ENCODE measurements around the gene SLC16A7. TPM values are rescaled to one million over a fixed set of nuclear protein-coding genes. Genes with fewer than 3 reads are reported as not detected.
"Not testable (repeated sequence)": the region's sequence is repeated elsewhere in the genome, so short reads cannot be mapped to it uniquely, and the experiment has no call there.

The SLC16A7 gene
- total RNA-seq, 4 donors from 2014 or later, result 34.7 to 59.4 (median 53.8) TPM

DNA sequence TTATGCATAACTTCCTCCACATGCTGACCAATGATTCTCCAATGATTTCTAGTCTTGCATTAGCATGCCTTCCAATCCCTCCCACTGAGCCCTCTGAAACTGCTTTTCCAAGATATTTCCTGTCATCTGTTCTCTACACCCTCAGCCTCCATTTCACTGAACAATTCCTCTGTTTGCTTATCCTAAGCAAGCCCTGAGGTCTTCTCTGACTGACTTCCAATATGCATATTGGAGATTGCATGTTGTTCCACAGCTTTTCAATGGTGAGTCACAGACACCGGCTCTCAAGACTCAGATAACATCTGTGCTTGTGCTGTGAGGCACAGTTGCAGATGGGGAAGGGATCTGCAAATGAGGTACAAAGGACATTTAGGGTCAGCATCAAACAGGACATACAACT is 141.0 kb downstream of the SLC16A7 start:
- no peak for DNase-seq (ENCODE audit: low spot score in 2 of 2)
- Histone ChIP-seq H3K4me1 (peaks cover 26% of the 10 kb centered on the region), H3K4me3 (no peak overlapping the region), H3K27me3 (no peaks in the 10 kb centered on the region), H3K27ac (no peak overlapping the region), H3K36me3 (peaks cover 7% of the 10 kb centered on the region), H3K9me3 (no peaks in the 10 kb centered on the region)
- 18% methylated on average over 1 of the region's 1 CpG for WGBS
- TF ChIP-seq EP300 (IDR thresholded peaks at IDR 0.05) (no peak), POLR2AphosphoS5 (IDR thresholded peaks at IDR 0.05) (no peak), POLR2A (IDR thresholded peaks at IDR 0.05) (no peak), CTCF (IDR thresholded peaks at IDR 0.05) (no peak)

GRCh38 chr12:59737725-59738463 is 142.1 kb downstream of the SLC16A7 start:
- no peaks in the 10 kb centered on the region for H3K9me3 ChIP-seq
- no peak overlapping the region for H3K4me3 ChIP-seq
- H3K27ac ChIP-seq, result no peak overlapping the region
- H3K36me3 ChIP-seq, result peaks cover 7% of the 10 kb centered on the region
- 43% methylated on average over 3 of the region's 3 CpGs for WGBS
- H3K27me3 ChIP-seq, result no peaks in the 10 kb centered on the region
- TF ChIP-seq EP300 (IDR thresholded peaks at IDR 0.05), result no peak
- no peak for TF ChIP-seq POLR2AphosphoS5 (IDR thresholded peaks at IDR 0.05)
- TF ChIP-seq POLR2A (IDR thresholded peaks at IDR 0.05), result no peak
- no peak for TF ChIP-seq CTCF (IDR thresholded peaks at IDR 0.05)
- H3K4me1 ChIP-seq, result peaks cover 26% of the 10 kb centered on the region
- DNase-seq (ENCODE audit: low spot score in 2 of 2), result no peak

DNA sequence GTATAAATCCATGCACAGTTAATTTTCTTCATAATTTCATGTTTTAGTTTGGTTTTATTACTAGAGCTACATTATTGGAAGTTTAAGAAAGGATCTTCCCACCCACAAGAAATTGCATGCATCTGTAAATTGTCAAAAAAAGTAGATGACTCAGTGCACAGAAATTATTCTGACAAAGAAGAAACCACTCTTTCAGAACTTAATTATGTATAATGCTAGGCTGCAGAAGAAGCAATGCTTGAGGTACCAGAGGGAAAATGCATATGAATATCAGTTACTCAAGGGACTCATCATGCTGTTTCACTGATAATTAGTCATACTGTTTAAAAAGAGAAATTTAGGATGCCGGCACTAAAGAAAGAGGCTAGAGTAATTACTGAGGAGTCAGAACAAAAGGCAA is 147.0 kb downstream of the SLC16A7 start:
- H3K27me3 ChIP-seq, result no peaks in the 10 kb centered on the region
- no peak for DNase-seq (ENCODE audit: low spot score in 2 of 2)
- TF ChIP-seq CTCF (IDR thresholded peaks at IDR 0.05) (no peak), EP300 (IDR thresholded peaks at IDR 0.05) (no peak), POLR2AphosphoS5 (IDR thresholded peaks at IDR 0.05) (no peak), POLR2A (IDR thresholded peaks at IDR 0.05) (no peak)
- H3K4me3 ChIP-seq, result no peak overlapping the region
- H3K4me1 ChIP-seq, result peaks cover 5% of the 10 kb centered on the region
- no peaks in the 10 kb centered on the region for H3K36me3 ChIP-seq
- H3K27ac ChIP-seq, result no peak overlapping the region
- 50% methylated on average over 1 of the region's 1 CpG for WGBS
- no peaks in the 10 kb centered on the region for H3K9me3 ChIP-seq

DNA sequence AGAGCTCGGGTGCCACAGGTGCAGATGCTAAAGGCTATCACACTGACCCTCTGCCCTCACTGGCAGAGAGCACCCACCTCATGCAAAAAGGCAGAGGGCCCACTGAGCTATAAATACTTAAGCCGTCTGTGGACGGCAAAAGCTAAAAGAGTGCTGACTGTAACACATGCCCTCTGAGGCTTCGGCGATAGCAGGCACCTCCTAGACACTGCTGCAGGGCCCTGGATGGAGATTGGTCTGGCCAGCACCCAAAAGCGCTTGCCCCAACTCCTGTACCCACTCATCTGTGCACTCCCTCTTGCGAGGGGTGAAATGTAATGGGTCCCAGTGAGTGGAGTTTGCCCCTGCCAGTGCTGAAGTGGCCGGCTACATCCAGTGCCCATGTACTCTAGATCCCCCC is 148.7 kb downstream of the SLC16A7 start:
- Histone ChIP-seq H3K4me3 (no peak overlapping the region), H3K9me3 (no peaks in the 10 kb centered on the region), H3K27me3 (no peaks in the 10 kb centered on the region), H3K36me3 (no peaks in the 10 kb centered on the region), H3K27ac (no peak overlapping the region), H3K4me1 (no peaks in the 10 kb centered on the region)
- no peak for DNase-seq (ENCODE audit: low spot score in 2 of 2)
- TF ChIP-seq POLR2A (IDR thresholded peaks at IDR 0.05) (no peak), CTCF (IDR thresholded peaks at IDR 0.05) (no peak), EP300 (IDR thresholded peaks at IDR 0.05) (no peak), POLR2AphosphoS5 (IDR thresholded peaks at IDR 0.05) (no peak)
- WGBS, result 98% methylated on average over 8 of the region's 8 CpGs

DNA sequence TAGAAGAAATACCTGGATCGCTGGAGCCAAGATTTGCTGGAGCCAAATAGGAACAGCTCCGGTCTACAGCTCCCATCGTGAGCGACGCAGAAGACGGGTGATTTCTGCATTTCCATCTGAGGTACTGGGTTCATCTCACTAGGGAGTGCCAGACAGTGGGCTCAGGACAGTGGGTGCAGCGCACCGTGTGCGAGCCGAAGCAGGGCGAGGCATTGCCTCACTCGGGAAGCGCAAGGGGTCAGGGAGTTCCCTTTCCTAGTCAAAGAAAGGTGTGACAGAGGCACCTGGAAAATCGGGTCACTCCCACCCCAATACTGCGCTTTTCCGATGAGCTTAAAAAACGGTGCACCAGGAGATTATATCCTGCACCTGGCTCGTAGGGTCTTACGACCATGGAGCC is 155.3 kb downstream of the SLC16A7 start:
- H3K4me1 ChIP-seq; H3K27ac ChIP-seq; DNase-seq (ENCODE audit: low spot score in 2 of 2); H3K9me3 ChIP-seq; H3K36me3 ChIP-seq; H3K27me3 ChIP-seq; H3K4me3 ChIP-seq: not testable (repeated sequence)
- 95% methylated on average over 19 of the region's 19 CpGs for WGBS

- no peaks in the 10 kb centered on the region for H3K36me3 ChIP-seq
- TF ChIP-seq POLR2AphosphoS5 (IDR thresholded peaks at IDR 0.05) (no peak), EP300 (IDR thresholded peaks at IDR 0.05) (no peak), CTCF (IDR thresholded peaks at IDR 0.05) (no peak), POLR2A (IDR thresholded peaks at IDR 0.05) (no peak)
- H3K27me3 ChIP-seq, result no peaks in the 10 kb centered on the region
- no peak overlapping the region for H3K27ac ChIP-seq
- H3K9me3 ChIP-seq, result no peaks in the 10 kb centered on the region
- H3K4me3 ChIP-seq, result no peak overlapping the region
- no peak for DNase-seq (ENCODE audit: low spot score in 2 of 2)
- no peaks in the 10 kb centered on the region for H3K4me1 ChIP-seq
Observed at GRCh38 chr12:59761542-59761941, 165.7 kb downstream of the SLC16A7 start.
